H9 (cell line): ENCODE results near the gene SEPTIN5. TPM values are rescaled to one million over a fixed set of nuclear protein-coding genes. Genes with fewer than 3 reads are reported as not detected.

Source experiments
- DNase-seq: peaks from one replicate; pipeline ENCODE4 v3.0.0-alpha.2; 2017
- H2AFZ ChIP-seq: one replicate; pipeline ENCODE4 v1.6.1; 2013; ENCODE audit warnings: mild to moderate bottlenecking, low read length, control low read depth, moderate library complexity
- H2AK5ac ChIP-seq: 2 replicates; pipeline ENCODE4 v1.6.1; 2013; ENCODE audit warnings: low read length, control low read depth, mixed read lengths; ENCODE audit not compliant: insufficient read length
- H2BK120ac ChIP-seq: one replicate; pipeline ENCODE4 v1.6.1; 2013; ENCODE audit warnings: low read depth, mild to moderate bottlenecking, low read length, control low read depth, inconsistent platforms; ENCODE audit not compliant: poor library complexity, severe bottlenecking
- H2BK12ac ChIP-seq: 2 replicates; pipeline ENCODE4 v1.6.1; 2013; ENCODE audit warnings: low read length, control low read depth, mixed read lengths, low read depth; ENCODE audit not compliant: insufficient read length
- H2BK15ac ChIP-seq: 2 replicates; pipeline ENCODE4 v1.6.1; 2013; ENCODE audit warnings: low read depth, low read length, control low read depth
- H2BK20ac ChIP-seq: one replicate; pipeline ENCODE4 v1.6.1; 2013; ENCODE audit warnings: low read depth, mild to moderate bottlenecking, low read length, control low read depth, inconsistent platforms; ENCODE audit not compliant: poor library complexity, severe bottlenecking
- H2BK5ac ChIP-seq: 2 replicates; pipeline ENCODE4 v1.6.1; 2013; ENCODE audit warnings: low read length, control low read depth, mixed read lengths; ENCODE audit not compliant: insufficient read length
- H3K14ac ChIP-seq: 2 replicates; pipeline ENCODE4 v1.6.1; 2013; ENCODE audit warnings: low read length, control low read depth; ENCODE audit not compliant: insufficient read depth
- H3K18ac ChIP-seq: 2 replicates; pipeline ENCODE4 v1.6.1; 2013; ENCODE audit warnings: low read depth, mild to moderate bottlenecking, mixed read lengths, low read length, control low read depth; ENCODE audit not compliant: insufficient read length
- H3K23ac ChIP-seq: 2 replicates; pipeline ENCODE4 v1.6.1; 2013; ENCODE audit warnings: low read length, control low read depth, mixed read lengths, low read depth; ENCODE audit not compliant: insufficient read length
- H3K23me2 ChIP-seq: 2 replicates; pipeline ENCODE4 v1.6.1; 2013; ENCODE audit warnings: low read depth, mild to moderate bottlenecking, mixed read lengths, low read length, control low read depth; ENCODE audit not compliant: insufficient read length, poor library complexity, severe bottlenecking
- H3K27ac ChIP-seq: 2 replicates; pipeline ENCODE4 v1.5.1; 2013; ENCODE audit warnings: low read length, control low read depth, mixed read lengths, low read depth; ENCODE audit not compliant: insufficient read length
- H3K27me3 ChIP-seq: 2 replicates; pipeline ENCODE4 v1.6.1; 2013; ENCODE audit warnings: low read length, control low read depth, inconsistent platforms; ENCODE audit not compliant: insufficient read depth
- H3K4ac ChIP-seq: 2 replicates; pipeline ENCODE4 v1.6.1; 2013; ENCODE audit warnings: low read depth, mild to moderate bottlenecking, control low read depth, inconsistent platforms, low read length, moderate library complexity
- H3K4me1 ChIP-seq: 2 replicates; pipeline ENCODE4 v1.6.1; 2013; ENCODE audit warnings: low read length, control low read depth, inconsistent platforms; ENCODE audit not compliant: insufficient read depth
- H3K4me2 ChIP-seq: 2 replicates; pipeline ENCODE4 v1.6.1; 2013; ENCODE audit warnings: low read length, control low read depth, mixed read lengths; ENCODE audit not compliant: insufficient read length, insufficient read depth
- H3K56ac ChIP-seq: 2 replicates; pipeline ENCODE4 v1.6.1; 2013; ENCODE audit warnings: low read depth, mild to moderate bottlenecking, mixed read lengths, low read length, control low read depth; ENCODE audit not compliant: insufficient read length
- H3K79me1 ChIP-seq: 2 replicates; pipeline ENCODE4 v1.6.1; 2013; ENCODE audit warnings: low read depth, mild to moderate bottlenecking, moderate library complexity, low read length, control low read depth, inconsistent platforms; ENCODE audit not compliant: insufficient read depth, poor library complexity, severe bottlenecking
- H3K79me2 ChIP-seq: 2 replicates; pipeline ENCODE4 v1.6.1; 2013; ENCODE audit warnings: low read length, control low read depth, inconsistent platforms; ENCODE audit not compliant: insufficient read depth
- H3K9ac ChIP-seq: 2 replicates; pipeline ENCODE4 v1.6.1; 2013; ENCODE audit warnings: low read length, control low read depth, mixed read lengths; ENCODE audit not compliant: insufficient read length; ENCODE audit errors: extremely low read depth
- H3K9me3 ChIP-seq: one replicate; pipeline ENCODE4 v1.6.1; 2013; ENCODE audit warnings: low read depth, low read length, inconsistent platforms; ENCODE audit not compliant: control insufficient read depth
- H3T11ph ChIP-seq: one replicate; pipeline ENCODE4 v1.6.1; 2013; ENCODE audit warnings: mild to moderate bottlenecking, low read length, control low read depth, inconsistent platforms
- H4K20me1 ChIP-seq: one replicate; pipeline ENCODE4 v1.6.1; 2013; ENCODE audit not compliant: control insufficient read depth, insufficient read length, insufficient read depth
- H4K5ac ChIP-seq: 2 replicates; pipeline ENCODE4 v1.6.1; 2013; ENCODE audit warnings: low read depth, mild to moderate bottlenecking, mixed read lengths, low read length, control low read depth; ENCODE audit not compliant: insufficient read length
- H4K8ac ChIP-seq: replicated peaks from 2 replicates; pipeline ENCODE4 v1.6.1; 2013; ENCODE audit warnings: low read length, control low read depth, mixed read lengths, low read depth; ENCODE audit not compliant: insufficient read length
- H4K91ac ChIP-seq: 2 replicates; pipeline ENCODE4 v1.6.1; 2013; ENCODE audit warnings: low read depth, mild to moderate bottlenecking, moderate library complexity, mixed read lengths, low read length, control low read depth; ENCODE audit not compliant: insufficient read length
- H3K27ac Mint-ChIP-seq, 3 experiments: 2 replicates in 2 of 3; 3 replicates in 1 of 3; pipeline ENCODE4 v1.8.0; 2020 to 2021; ENCODE audit warnings: mixed read lengths in 3 of 3, mild to moderate bottlenecking in 1 of 3, moderate library complexity in 1 of 3
- H3K27me3 Mint-ChIP-seq: 2 replicates; pipeline ENCODE4 v1.8.0; 2021; ENCODE audit warnings: low read depth, mild to moderate bottlenecking, moderate library complexity, mixed read lengths
- H3K36me3 Mint-ChIP-seq, 3 experiments: 2 replicates in 2 of 3; 3 replicates in 1 of 3; pipeline ENCODE4 v1.8.0; 2020 to 2021; ENCODE audit warnings: low read depth in 3 of 3, mixed read lengths in 3 of 3; ENCODE audit not compliant: insufficient read depth in 1 of 3
- H3K4me1 Mint-ChIP-seq, 2 experiments: 2 replicates each; pipeline ENCODE4 v1.8.0; 2020; ENCODE audit warnings: mixed read lengths in 2 of 2
- H3K4me3 Mint-ChIP-seq, 2 experiments: 2 replicates in 1 of 2; 3 replicates in 1 of 2; pipeline ENCODE4 v1.8.0; 2020 to 2021; ENCODE audit warnings: mild to moderate bottlenecking in 2 of 2, mixed read lengths in 2 of 2, moderate library complexity in 1 of 2
- H3K9me3 Mint-ChIP-seq, 2 experiments: 2 replicates in 1 of 2; 3 replicates in 1 of 2; pipeline ENCODE4 v1.8.0; 2020; ENCODE audit warnings: mild to moderate bottlenecking in 2 of 2, mixed read lengths in 2 of 2, moderate library complexity in 1 of 2
- WGBS: extraction: QIAGEN DNeasy Blood & Tissue Kit; methylation state at CpG from one replicate; pipeline ENCODE4 v1.1.7; 2013; ENCODE audit warnings: missing lambda C conversion rate, low lambda C conversion rate, mixed read lengths; ENCODE audit not compliant: insufficient read length; ENCODE audit errors: extremely low coverage; 5-methylcytosine and 5-hydroxymethylcytosine counted together
- total RNA-seq: library from RNA; stranded (reverse); gene quantifications from 2 replicates; pipeline ENCODE4 v1.2.1, GENCODE V29; 2021
- TF ChIP-seq, protein P1 (sequence below): fragments of 200-600 bp; sonication (generic); conservative IDR thresholded peaks from 3 replicates; pipeline ENCODE4 v1.8.0; 2021; ENCODE audit warnings: antibody characterized with exemption, mild to moderate bottlenecking

SEPTIN5 gene
- total RNA-seq, 1 experiment from 2014 or later, result 17.8 TPM

GRCh38 chr22:19700790-19701419 is 13.4 kb upstream of the SEPTIN5 start:
- H2BK20ac ChIP-seq, result no peak overlapping the region
- no peaks in the 10 kb centered on the region for H3K79me2 ChIP-seq
- no peak overlapping the region for H2BK12ac ChIP-seq
- no peak overlapping the region for H4K5ac ChIP-seq
- H2BK15ac ChIP-seq, result no peak overlapping the region
- H4K8ac ChIP-seq, result no peak overlapping the region
- H3K4me1 Mint-ChIP-seq, result peaks cover 20 to 29% of the 10 kb centered on the region in 2 experiments
- H3K23me2 ChIP-seq, result no peaks in the 10 kb centered on the region
- no peak overlapping the region for H2AFZ ChIP-seq
- H4K20me1 ChIP-seq, result no peaks in the 10 kb centered on the region
- H3K56ac ChIP-seq, result no peak overlapping the region
- no peak overlapping the region for H4K91ac ChIP-seq
- TF ChIP-seq, protein P1, sequence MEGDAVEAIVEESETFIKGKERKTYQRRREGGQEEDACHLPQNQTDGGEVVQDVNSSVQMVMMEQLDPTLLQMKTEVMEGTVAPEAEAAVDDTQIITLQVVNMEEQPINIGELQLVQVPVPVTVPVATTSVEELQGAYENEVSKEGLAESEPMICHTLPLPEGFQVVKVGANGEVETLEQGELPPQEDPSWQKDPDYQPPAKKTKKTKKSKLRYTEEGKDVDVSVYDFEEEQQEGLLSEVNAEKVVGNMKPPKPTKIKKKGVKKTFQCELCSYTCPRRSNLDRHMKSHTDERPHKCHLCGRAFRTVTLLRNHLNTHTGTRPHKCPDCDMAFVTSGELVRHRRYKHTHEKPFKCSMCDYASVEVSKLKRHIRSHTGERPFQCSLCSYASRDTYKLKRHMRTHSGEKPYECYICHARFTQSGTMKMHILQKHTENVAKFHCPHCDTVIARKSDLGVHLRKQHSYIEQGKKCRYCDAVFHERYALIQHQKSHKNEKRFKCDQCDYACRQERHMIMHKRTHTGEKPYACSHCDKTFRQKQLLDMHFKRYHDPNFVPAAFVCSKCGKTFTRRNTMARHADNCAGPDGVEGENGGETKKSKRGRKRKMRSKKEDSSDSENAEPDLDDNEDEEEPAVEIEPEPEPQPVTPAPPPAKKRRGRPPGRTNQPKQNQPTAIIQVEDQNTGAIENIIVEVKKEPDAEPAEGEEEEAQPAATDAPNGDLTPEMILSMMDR, result no peak
- DNase-seq, result no peak
- no peaks in the 10 kb centered on the region for H3K9me3 ChIP-seq
- WGBS, result no CpG with 5 or more reads among the region's 6 CpGs
- no peak overlapping the region for H3K14ac ChIP-seq
- H2AK5ac ChIP-seq, result no peak overlapping the region
- no peak overlapping the region for H3K23ac ChIP-seq
- H3K27me3 Mint-ChIP-seq, result peaks cover 27% of the 10 kb centered on the region
- H3K9me3 Mint-ChIP-seq, result no peaks in the 10 kb centered on the region
- no peaks in the 10 kb centered on the region; a peak in 1 of 7 replicates for H3K36me3 Mint-ChIP-seq
- no peak overlapping the region for H3K4me2 ChIP-seq
- no peaks in the 10 kb centered on the region for H3K27me3 ChIP-seq
- H3K27ac Mint-ChIP-seq, result no peak overlapping the region
- no peak overlapping the region for H3K27ac ChIP-seq
- no peak overlapping the region for H3K18ac ChIP-seq
- no peak overlapping the region for H3K9ac ChIP-seq
- H2BK5ac ChIP-seq, result no peak overlapping the region
- peaks cover 7% of the 10 kb centered on the region; the same call in 1 of the 2 replicates for H3K4me1 ChIP-seq
- no peak overlapping the region for H2BK120ac ChIP-seq
- no peak overlapping the region for H3T11ph ChIP-seq
- H3K79me1 ChIP-seq, result no peaks in the 10 kb centered on the region
- no peak overlapping the region for H3K4ac ChIP-seq
- H3K4me3 Mint-ChIP-seq, result no peak overlapping the region; a peak in 1 of 5 replicates
